Activated naive CD4-positive, alpha-beta T cell treated with anti-CD3 and anti-CD28 coated beads, Interleukin-2, amount 50 U/mL, for 24 hours (primary cell): ENCODE results near the gene AGAP2.

ENCODE experiments used
- H3K27ac Mint-ChIP-seq: one replicate; pipeline ENCODE4 v1.8.0; 2021; ENCODE audit warnings: mild to moderate bottlenecking, mixed read lengths
- H3K27me3 Mint-ChIP-seq: one replicate; pipeline ENCODE4 v1.8.0; 2021; ENCODE audit warnings: mixed read lengths
- H3K36me3 Mint-ChIP-seq: one replicate; pipeline ENCODE4 v1.8.0; 2021; ENCODE audit warnings: mixed read lengths
- H3K4me1 Mint-ChIP-seq: one replicate; pipeline ENCODE4 v1.8.0; 2021; ENCODE audit warnings: mixed read lengths
- H3K4me3 Mint-ChIP-seq: one replicate; pipeline ENCODE4 v1.8.0; 2021; ENCODE audit warnings: mild to moderate bottlenecking, mixed read lengths
- H3K9me3 Mint-ChIP-seq: one replicate; pipeline ENCODE4 v1.8.0; 2021; ENCODE audit warnings: mixed read lengths

AGAP2 gene

GRCh38 chr12:57737467-57738460, 778 bp downstream of the AGAP2 start:
- Mint-ChIP-seq H3K27ac (no peak overlapping the region), H3K27me3 (no peaks in the 10 kb centered on the region), H3K4me1 (peaks cover 46% of the 10 kb centered on the region), H3K9me3 (no peaks in the 10 kb centered on the region), H3K4me3 (no peak overlapping the region), H3K36me3 (peaks cover 1% of the 10 kb centered on the region)

GRCh38 chr12:57736741-57737466, 1.6 kb downstream of the AGAP2 start:
- H3K27ac Mint-ChIP-seq = peak overlapping the region; percentile 65
- peaks cover 3% of the 10 kb centered on the region for H3K36me3 Mint-ChIP-seq
- no peaks in the 10 kb centered on the region for H3K9me3 Mint-ChIP-seq
- H3K4me3 Mint-ChIP-seq = no peak overlapping the region
- H3K27me3 Mint-ChIP-seq = no peaks in the 10 kb centered on the region
- peaks cover 41% of the 10 kb centered on the region for H3K4me1 Mint-ChIP-seq

GRCh38 chr12:57735952-57736740, 2.4 kb downstream of the AGAP2 start:
- Mint-ChIP-seq H3K27me3 (no peaks in the 10 kb centered on the region), H3K27ac (peak overlapping the region; percentile 65), H3K36me3 (peaks cover 5% of the 10 kb centered on the region), H3K4me1 (peaks cover 39% of the 10 kb centered on the region), H3K9me3 (no peaks in the 10 kb centered on the region), H3K4me3 (no peak overlapping the region)

- Mint-ChIP-seq H3K9me3 (no peaks in the 10 kb centered on the region), H3K4me1 (peaks cover 31% of the 10 kb centered on the region), H3K4me3 (no peak overlapping the region), H3K27ac (peak overlapping the region; percentile 30), H3K27me3 (no peaks in the 10 kb centered on the region), H3K36me3 (peaks cover 5% of the 10 kb centered on the region)
Observed at GRCh38 chr12:57735198-57735855, 3.2 kb downstream of the AGAP2 start.

- Mint-ChIP-seq H3K4me3 (no peak overlapping the region), H3K36me3 (peaks cover 7% of the 10 kb centered on the region), H3K9me3 (no peaks in the 10 kb centered on the region), H3K27me3 (no peaks in the 10 kb centered on the region), H3K4me1 (peaks cover 25% of the 10 kb centered on the region), H3K27ac (no peak overlapping the region)
Observed at GRCh38 chr12:57734591-57734990, 4.0 kb downstream of the AGAP2 start.

- peaks cover 18% of the 10 kb centered on the region for H3K4me1 Mint-ChIP-seq
- H3K4me3 Mint-ChIP-seq = no peak overlapping the region
- H3K27me3 Mint-ChIP-seq = no peaks in the 10 kb centered on the region
- H3K27ac Mint-ChIP-seq = no peak overlapping the region
- peaks cover 7% of the 10 kb centered on the region for H3K36me3 Mint-ChIP-seq
- H3K9me3 Mint-ChIP-seq = no peaks in the 10 kb centered on the region
Observed at GRCh38 chr12:57733928-57734327, 4.6 kb downstream of the AGAP2 start.

GRCh38 chr12:57732726-57733593, 5.6 kb downstream of the AGAP2 start:
- Mint-ChIP-seq H3K9me3 (no peaks in the 10 kb centered on the region), H3K27ac (peak overlapping the region; percentile 71), H3K4me1 (peaks cover 17% of the 10 kb centered on the region), H3K4me3 (no peak overlapping the region), H3K27me3 (no peaks in the 10 kb centered on the region), H3K36me3 (peaks cover 11% of the 10 kb centered on the region)

GRCh38 chr12:57732270-57732669, 6.3 kb downstream of the AGAP2 start:
- Mint-ChIP-seq H3K36me3 (peaks cover 11% of the 10 kb centered on the region), H3K27me3 (no peaks in the 10 kb centered on the region), H3K4me3 (no peak overlapping the region), H3K4me1 (peaks cover 17% of the 10 kb centered on the region), H3K9me3 (no peaks in the 10 kb centered on the region), H3K27ac (peak overlapping the region; percentile 71)

GRCh38 chr12:57731411-57732080, 7.0 kb downstream of the AGAP2 start:
- peaks cover 11% of the 10 kb centered on the region for H3K36me3 Mint-ChIP-seq
- no peak overlapping the region for H3K27ac Mint-ChIP-seq
- H3K4me3 Mint-ChIP-seq = no peak overlapping the region
- no peaks in the 10 kb centered on the region for H3K27me3 Mint-ChIP-seq
- H3K4me1 Mint-ChIP-seq = peaks cover 14% of the 10 kb centered on the region
- H3K9me3 Mint-ChIP-seq = no peaks in the 10 kb centered on the region

- Mint-ChIP-seq H3K4me1 (peaks cover 9% of the 10 kb centered on the region), H3K9me3 (no peaks in the 10 kb centered on the region), H3K36me3 (peaks cover 9% of the 10 kb centered on the region), H3K4me3 (no peak overlapping the region), H3K27ac (no peak overlapping the region), H3K27me3 (no peaks in the 10 kb centered on the region)
Observed at GRCh38 chr12:57730336-57731067, 8.0 kb downstream of the AGAP2 start.

- peaks cover 7% of the 10 kb centered on the region for H3K4me1 Mint-ChIP-seq
Observed at GRCh38 chr12:57729321-57729844, 9.2 kb downstream of the AGAP2 start.

GRCh38 chr12:57727758-57728395, 10.7 kb downstream of the AGAP2 start:
- no peak overlapping the region for H3K27ac Mint-ChIP-seq
- peaks cover 17% of the 10 kb centered on the region for H3K4me1 Mint-ChIP-seq
- H3K9me3 Mint-ChIP-seq = no peaks in the 10 kb centered on the region
- H3K4me3 Mint-ChIP-seq = no peak overlapping the region
- H3K27me3 Mint-ChIP-seq = no peaks in the 10 kb centered on the region
- peaks cover 9% of the 10 kb centered on the region for H3K36me3 Mint-ChIP-seq

More at GRCh38 chr12:57729321-57729844, 9.2 kb downstream of the AGAP2 start:
- peaks cover 9% of the 10 kb centered on the region for H3K36me3 Mint-ChIP-seq
- no peaks in the 10 kb centered on the region for H3K27me3 Mint-ChIP-seq
- H3K27ac Mint-ChIP-seq = peak overlapping the region; percentile 49
- no peak overlapping the region for H3K4me3 Mint-ChIP-seq
- H3K9me3 Mint-ChIP-seq = no peaks in the 10 kb centered on the region
